IPS-NIHi7 (cell line): ENCODE results near the gene NOVA2.

ENCODE experiments used
- DNase-seq: peaks from one replicate; pipeline ENCODE4 v3.0.0; 2012; ENCODE audit warnings: mixed read lengths; ENCODE audit errors: extremely low spot score

The NOVA2 gene

GRCh38 chr19:45924891-45925447, 48.7 kb downstream of the NOVA2 start:
- DNase-seq = no peak

- peak; percentile 75 for DNase-seq
These were observed 51.4 kb downstream of the NOVA2 start for GRCh38 chr19:45922281-45922680.

- no peak for DNase-seq
These were observed 53.2 kb downstream of the NOVA2 start for GRCh38 chr19:45920458-45920857.

DNA sequence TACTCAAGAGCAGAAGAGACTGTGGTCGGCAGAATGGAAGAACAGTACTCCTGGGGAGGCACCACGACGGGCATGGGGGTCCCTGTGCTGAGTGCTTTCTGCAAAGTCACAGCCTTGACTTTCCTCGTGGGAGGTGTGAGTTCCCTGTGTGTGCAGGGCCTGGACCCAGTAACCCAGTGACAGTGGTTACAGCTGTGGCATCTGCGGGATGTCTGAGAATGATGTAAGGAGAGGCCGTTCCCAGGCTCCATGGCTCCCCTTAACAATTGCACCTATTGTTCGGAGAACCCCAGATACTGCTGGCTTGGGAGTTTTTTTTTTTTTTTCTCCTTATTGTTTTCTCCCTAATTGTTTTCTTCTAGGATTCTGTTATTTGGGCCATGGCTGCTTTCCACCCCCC, 54.0 kb downstream of the NOVA2 start:
- no peak for DNase-seq

- DNase-seq = no peak
These were observed 54.9 kb downstream of the NOVA2 start for GRCh38 chr19:45918721-45919120.

DNA sequence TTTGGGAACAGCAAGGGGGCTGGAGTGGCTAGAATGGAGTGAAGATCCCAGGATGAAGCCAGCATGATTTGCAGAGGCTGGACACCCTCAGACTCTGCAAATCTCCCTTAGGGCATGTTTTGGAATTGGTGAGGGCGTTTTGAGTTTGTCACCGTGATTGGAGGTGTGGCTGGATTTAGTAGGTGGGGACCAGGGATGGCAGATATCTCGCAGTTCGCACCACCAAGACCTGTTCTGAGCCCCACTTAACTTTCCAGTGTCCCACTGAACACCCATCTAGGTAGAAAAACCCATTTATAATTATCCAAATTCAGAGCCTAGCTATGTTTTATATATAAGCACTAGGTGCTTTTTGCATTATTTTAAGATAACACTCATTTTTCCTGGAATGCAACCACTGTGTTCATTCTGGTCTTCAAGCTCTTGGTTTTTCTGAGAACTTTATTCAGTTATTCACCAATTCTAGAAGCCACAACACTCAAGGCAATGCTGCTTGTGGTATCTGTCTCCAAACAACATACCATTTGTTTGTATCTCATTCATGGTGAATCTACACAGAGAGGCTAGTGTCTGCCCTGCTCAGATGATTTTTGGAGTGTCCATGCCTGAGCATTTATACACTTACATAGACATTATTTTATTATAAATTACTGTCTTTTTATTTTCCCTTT, 56.1 kb downstream of the NOVA2 start:
- DNase-seq = no peak

DNA sequence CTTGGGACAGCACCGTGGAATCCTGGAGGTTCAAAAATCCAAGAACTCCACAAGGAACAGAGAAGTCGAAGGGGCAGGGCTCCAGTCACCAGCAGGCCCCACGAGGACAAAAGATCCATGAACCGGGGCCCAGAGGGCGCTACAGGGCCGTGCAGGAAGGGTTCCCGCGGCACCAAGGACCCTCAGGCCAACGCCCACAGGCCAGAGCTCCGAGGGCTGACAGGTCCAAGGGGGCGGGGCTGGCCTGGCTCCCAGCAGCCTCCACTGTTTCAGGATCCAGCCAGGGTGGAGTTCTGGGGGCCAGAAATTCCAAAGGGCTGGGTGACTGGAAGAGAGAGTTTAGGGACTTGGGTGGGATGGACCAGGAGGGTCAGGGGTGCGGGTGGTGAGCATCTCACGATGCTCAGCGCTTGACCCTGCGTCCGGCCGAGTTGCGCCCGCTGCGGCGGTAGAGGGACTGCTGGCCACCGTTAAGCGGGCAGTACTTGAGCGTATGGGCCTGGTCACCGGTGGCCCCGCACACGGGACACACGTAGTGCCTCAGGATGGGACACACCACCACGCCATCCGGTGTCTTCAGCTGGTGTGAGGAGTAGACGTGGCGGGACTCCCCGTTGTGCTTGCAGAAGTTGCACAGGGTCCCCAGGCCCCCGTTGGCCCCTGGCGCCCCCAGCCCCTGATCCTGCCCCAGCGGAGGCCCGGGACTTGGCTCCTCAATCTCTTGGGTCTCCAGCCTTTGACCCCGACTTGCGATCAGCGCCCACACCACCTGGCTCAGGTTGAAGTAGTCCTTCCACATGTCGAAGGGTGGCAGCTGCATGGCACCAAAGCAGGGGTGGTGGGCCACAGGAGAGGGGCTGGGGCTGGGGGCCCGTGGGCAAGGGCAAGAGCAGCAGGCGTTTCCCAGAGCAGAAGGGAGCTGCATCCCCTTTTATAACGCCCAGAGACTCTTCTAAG, 59.5 kb downstream of the NOVA2 start, which contains the start of gene NANOS2:
Gene NANOS2 (minus strand): TSS at position 905 of the 957 bp plus-strand sequence. CDS start 85 bp downstream, at position 820.
- peak; percentile 92 for DNase-seq

DNA sequence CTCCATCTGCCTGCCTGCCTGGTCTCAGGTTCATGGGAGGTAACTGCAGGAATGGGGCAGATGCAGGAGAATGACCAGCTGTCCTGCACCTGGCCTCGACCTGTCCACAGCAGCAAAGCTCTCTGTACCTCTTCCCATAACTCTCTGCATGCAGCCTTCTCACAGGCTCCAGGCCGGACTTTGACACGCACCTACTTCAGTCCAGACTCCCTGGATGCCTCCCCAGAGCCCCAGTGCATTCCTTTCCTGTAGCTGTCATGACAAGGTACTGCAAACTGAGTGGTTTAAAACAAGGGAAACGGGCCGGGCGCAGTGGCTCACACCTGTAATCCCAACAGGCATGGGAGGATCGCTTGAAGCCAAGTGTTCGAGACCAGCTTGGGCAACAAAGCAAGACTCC, 62.4 kb downstream of the NOVA2 start:
- DNase-seq = no peak

DNA sequence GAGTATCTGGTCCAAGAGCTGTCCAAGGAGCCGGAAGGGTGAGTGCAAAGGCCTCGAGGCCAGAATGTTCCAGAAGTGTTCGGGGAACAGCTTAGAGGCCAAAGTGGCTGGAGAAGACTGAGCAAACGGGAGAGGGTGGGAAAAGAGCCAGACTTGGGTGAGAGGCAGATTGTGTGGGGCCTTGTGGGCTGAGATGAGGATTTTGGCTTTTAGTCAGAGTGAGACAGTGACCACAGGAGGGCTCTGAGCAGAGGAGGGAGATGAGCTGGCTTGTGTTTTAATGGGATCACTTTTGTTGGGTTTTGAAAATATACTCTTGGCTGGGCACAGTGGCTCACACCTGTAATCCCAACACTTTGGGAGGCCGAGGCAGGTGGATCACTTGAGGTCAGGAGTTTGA, 64.7 kb downstream of the NOVA2 start:
- no peak for DNase-seq

DNA sequence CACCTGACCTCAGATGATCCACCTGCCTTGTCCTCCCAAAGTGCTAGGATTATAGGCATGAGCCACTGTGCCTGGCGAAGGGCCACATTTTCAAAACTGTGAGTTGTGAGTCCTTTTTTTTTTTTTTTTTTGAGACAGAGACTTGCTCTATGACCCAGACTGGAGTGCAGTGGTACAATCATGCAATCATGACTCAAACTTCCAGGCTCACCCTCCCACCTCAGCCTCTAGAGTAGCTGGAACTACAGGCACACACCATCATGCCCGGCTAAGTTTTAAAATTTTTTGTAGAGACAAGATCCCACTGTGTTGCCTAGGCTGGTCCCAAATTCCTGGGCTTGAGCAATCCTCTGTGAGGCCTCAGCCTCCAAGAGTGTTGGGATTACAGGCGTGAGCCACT, 67.4 kb downstream of the NOVA2 start:
- DNase-seq = no peak

- DNase-seq = no peak
These were observed 68.7 kb downstream of the NOVA2 start for GRCh38 chr19:45905011-45905410.

DNA sequence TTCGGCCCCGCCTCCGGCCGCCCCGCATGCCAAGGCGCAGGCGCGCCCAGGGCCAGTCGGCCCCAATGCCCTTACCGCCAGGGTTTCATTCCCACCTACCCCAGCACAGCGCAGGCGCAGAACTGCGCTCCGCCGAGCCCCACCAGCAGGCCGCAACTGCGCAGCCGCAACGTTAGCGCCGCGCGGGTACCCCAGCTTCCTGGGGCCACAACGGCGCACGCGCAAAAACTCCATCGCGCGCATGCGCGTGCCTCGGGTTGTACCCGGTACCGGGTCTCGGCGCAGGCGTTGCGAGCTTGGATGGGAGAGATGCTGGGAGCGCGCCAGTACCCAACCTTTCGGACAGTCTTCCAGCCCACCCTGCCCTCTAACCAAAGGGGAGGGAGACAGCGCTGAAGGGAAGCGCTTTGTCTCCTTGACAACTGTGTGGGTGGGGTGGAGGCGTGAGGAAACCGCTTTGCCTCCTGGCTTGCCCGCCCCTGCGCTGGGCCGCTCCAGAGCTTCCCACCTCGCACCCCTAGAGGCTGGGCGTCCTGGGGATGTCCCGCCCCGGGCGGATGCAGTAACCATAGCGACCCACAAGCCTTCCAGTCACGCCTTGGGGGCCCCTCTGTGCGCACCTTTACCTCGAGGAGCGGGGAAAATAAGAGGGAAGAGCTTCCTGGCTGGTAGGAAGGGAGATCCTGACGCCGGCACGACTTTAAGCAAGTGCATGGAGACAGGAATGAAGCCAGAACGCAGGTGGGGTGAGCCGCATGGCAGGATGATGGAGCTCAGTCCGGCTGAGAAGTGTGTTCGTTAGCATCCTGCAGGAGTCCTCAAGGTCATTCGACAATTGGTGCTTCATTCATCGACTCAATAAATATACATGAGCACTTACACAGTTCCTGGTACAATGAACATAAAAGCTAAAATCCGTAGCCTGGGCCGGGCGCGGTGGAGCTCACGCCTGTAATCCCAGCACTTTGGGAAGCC, 70.7 kb downstream of the NOVA2 start:
- DNase-seq = peak; percentile 100

DNA sequence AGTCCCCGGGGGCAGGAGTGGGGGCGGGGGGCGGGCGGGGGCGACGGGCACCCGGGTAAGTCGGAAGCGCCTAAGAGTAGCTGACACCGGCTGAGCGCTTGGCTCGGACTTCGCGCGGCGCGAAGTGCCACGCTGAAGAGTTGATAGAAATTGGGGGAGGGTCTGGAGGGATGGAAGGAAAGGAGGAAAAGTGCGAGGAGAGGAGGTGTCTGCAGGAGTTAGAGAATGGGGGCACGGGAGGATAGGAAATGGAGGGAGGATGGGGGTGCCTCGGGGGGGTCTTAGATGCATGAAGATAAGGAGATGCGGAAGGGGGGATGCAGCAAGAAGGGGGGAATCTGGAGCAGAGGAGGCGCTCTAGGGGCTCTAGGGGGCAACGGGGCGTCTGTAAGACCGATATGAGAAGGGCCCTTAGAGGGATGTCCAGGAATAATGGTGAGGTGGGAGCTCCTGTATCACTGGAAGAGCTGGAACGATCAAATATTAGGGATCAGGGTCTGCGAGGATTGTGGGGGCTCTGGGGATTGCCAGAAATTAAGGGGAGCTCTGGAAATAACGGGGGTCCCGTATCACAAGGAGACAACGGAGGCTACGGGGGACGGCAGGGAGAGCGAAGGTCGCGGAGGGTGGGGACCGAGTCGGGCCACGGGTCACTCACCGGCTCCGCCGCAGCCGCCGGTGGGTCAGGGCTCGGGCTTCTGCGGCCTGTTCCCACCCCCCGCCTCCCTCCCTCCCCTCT, 71.6 kb downstream of the NOVA2 start, which contains the start of gene MYPOP:
Gene MYPOP (minus strand): TSS at position 702 of the 739 bp plus-strand sequence. CDS start 840 bp downstream, outside the sequence.
- no peak for DNase-seq

DNA sequence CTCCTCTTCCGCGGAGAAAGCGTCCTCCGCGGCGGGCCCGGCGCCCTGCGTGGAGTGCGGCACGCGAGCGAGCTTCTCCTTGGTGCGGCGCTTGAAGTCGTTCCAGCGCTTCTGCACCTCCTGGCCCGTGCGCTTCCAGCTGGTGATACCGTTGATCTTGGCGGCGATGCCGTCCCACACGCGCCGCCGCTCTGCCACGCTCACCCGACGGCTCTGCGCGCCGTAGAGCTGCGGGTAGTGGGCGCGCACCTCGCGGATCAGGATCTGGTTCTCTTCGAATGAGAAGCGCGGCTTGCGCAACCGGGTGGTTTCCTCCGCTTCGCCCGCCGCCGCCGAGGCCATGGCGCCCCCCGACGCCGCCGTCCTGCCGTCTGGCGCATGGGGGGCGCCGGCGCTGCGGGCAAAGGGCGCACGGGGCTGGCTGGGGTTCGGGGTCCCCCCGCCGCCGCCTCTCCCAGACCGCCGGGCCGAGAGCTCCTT, 72.2 kb downstream of the NOVA2 start:
- no peak for DNase-seq

GRCh38 chr19:45900738-45901431, 72.8 kb downstream of the NOVA2 start:
- DNase-seq = no peak

DNA sequence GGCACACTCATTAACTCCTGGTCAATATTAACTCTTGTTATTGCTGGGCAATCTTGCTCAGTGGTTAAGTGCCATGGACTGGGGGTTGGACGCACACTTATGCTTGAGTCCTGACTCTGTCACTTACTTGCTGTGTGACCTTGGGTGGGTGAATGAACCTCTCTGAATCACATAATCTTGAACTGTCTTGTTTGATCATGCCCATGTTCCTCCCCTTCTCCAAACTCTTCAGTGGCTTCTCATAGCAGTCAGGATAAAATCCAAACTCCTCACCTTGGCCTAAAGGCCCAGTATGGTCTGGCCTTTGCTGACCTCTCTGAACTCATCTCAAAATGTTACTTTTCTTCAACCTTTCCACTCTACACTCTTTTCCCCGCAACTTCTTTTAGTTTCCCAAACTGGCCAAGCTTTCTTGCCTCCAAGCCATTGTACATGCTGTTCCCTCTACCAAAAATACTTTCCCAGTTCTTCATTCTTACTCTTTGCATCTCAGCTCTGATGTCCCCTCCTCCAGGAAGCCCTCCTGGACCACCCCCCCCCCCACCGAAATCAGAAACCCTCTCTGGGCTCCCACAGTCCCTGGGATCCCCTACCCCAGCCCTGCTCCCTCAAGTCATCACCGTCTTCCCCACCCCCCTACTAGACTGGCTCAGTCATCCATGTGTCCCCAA, 73.6 kb downstream of the NOVA2 start:
- DNase-seq = no peak

DNA sequence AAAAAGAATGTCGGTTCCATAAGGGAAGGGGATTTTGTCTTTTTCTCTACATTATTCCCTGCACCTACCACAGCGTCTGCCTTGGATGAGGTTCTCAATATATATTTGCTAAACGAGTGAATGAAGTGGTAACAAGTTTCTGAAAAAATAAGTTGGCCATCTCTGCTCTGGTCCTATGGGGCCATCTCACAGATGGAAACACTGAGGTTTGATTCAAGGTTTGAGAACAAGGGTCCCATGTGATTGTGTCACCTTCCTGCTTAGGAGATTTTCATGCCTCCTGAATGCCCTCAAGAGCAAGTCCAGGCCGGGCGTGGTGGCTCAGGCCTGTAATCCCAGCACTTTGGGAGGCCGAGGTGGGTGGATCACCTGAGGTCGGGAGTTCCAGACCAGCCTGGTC, 74.4 kb downstream of the NOVA2 start:
- DNase-seq = no peak

DNA sequence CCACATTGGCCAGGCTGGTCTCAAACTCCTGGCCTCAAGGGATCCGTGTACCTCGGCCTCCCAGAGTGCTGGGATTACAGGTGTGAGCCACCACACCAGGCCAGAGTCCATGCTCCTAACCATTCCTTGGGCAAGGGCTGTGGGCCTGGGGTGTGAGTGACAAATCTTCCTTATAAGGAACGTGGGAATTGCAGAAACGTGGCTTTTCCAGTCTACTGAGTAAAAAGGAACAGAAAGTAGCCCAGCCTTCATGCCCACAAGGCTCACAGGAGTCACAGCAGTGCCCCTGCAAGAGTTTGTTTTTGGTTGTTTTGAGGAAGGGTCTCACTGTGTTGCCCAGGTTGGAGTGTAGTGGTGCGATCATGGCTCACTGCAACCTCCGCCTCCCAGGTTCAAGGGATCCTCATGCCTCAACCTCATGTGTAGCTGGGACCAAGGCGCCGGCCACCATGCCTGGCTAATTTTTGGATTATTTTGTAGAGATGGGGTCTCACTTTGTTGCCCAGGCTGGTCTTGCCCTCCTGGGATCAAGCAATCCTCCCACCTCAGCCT, 76.3 kb downstream of the NOVA2 start:
- DNase-seq = no peak
